ENCODE results near the gene SYTL1.
A peak's percentile ranks its signal among the peaks of the same experiment; 100 is the strongest.

The SYTL1 gene

DNA sequence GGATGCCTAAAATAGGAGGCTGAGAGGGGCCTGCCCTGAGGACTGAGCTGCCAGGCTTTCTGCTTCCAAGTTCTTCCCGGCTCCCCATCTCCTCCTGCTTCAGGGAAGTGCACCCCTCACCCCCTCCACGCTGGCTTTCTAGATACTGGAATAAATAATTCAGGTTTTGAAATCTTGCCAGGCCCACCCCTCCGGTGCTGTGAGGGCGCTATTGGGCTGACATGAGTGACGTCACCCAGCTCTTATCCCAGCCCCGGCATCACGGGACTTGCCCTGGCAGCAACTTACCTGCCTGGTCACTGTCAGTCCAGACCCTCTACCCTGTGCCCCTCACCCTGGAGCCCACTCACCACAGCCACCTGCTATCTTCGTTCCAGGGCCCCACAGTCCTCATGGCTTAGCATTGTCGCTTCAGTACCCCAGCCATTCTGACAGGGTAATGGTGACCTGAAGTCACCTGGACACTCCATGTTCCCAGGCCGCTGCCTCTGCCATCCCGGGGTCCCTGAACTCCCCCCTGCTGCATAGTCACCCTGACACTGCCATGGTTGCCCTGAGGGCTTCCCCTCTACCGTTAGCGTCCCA, 49.8 kb downstream of the SYTL1 start:
- Histone ChIP-seq H3K4me1 (ENCODE audit: control insufficient read depth, insufficient read depth, low read length) (peaks cover 20% of the 10 kb centered on the region), H3K4me3 (ENCODE audit: low read length in 2 of 2) (peak overlapping the region; percentile 39 to 73), H3K27ac (ENCODE audit: low read length) (peak overlapping the region; percentile 18), H3K9ac (ENCODE audit: low read length in 2 of 2) (peak overlapping the region; percentile 2 to 55), H3K27me3 (ENCODE audit: control insufficient read depth in 1 of 2, insufficient read depth in 2 of 2, low read length in 2 of 2) (no peaks in the 10 kb centered on the region), H3K36me3 (ENCODE audit: control insufficient read depth in 2 of 2, insufficient read depth in 2 of 2, low read length in 2 of 2) (no peaks in the 10 kb centered on the region), H3K9me3 (ENCODE audit: control insufficient read depth in 2 of 2, low read length in 2 of 2) (no peaks in the 10 kb centered on the region)

DNA sequence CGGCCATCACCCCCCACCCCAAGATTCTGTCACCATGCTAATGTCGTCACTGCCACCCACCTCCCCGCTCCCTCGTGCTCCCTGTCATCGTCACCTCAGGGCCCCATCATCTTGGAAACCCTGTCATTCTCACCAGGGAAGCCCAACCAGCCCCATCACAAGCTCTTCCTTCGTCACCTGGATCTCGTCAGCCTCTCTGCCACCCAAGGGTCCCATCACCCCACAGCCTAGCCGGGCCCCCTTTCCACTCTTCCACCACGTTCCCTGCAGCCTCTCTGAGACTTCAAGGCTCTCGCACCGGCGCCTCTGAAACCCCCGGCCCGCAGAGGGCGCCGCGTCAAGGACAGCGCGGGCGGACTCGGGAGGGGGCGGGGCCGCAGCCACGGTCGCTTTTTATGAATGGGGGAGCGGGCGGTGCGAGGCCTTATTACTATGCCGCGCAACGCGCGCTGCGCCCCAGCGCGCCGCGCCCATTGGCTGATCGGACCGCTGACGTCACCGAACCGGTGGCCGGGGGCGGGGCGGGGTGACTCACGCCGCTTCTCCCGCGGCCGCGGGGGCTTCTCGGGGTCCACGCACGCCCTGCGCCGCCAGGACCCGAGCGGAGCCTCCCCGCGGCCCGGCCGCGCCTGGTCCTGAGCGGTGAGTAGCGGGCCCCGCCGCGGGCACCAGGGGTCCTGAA, 50.4 kb downstream of the SYTL1 start, which contains the start of gene GPR3:
TSS of gene GPR3 (plus strand) at position 527 of the 682 bp plus-strand sequence. CDS start 1,177 bp downstream, outside the sequence.
- H3K4me3 ChIP-seq (ENCODE audit: low read length in 2 of 2) = peak within 1 kb of the TSS; percentile 63 to 73
- H3K27ac ChIP-seq (ENCODE audit: low read length) = peak within 1 kb of the TSS; percentile 18
- peaks cover 20% of the 10 kb centered on the region for H3K4me1 ChIP-seq (ENCODE audit: control insufficient read depth, insufficient read depth, low read length)
- H3K36me3 ChIP-seq (ENCODE audit: control insufficient read depth in 2 of 2, insufficient read depth in 2 of 2, low read length in 2 of 2) = no peaks in the 10 kb centered on the region
- H3K27me3 ChIP-seq (ENCODE audit: control insufficient read depth in 1 of 2, insufficient read depth in 2 of 2, low read length in 2 of 2) = no peaks in the 10 kb centered on the region
- no peaks in the 10 kb centered on the region for H3K9me3 ChIP-seq (ENCODE audit: control insufficient read depth in 2 of 2, low read length in 2 of 2)
- peak within 1 kb of the TSS; percentile 55 to 72 for H3K9ac ChIP-seq (ENCODE audit: low read length in 2 of 2)

DNA sequence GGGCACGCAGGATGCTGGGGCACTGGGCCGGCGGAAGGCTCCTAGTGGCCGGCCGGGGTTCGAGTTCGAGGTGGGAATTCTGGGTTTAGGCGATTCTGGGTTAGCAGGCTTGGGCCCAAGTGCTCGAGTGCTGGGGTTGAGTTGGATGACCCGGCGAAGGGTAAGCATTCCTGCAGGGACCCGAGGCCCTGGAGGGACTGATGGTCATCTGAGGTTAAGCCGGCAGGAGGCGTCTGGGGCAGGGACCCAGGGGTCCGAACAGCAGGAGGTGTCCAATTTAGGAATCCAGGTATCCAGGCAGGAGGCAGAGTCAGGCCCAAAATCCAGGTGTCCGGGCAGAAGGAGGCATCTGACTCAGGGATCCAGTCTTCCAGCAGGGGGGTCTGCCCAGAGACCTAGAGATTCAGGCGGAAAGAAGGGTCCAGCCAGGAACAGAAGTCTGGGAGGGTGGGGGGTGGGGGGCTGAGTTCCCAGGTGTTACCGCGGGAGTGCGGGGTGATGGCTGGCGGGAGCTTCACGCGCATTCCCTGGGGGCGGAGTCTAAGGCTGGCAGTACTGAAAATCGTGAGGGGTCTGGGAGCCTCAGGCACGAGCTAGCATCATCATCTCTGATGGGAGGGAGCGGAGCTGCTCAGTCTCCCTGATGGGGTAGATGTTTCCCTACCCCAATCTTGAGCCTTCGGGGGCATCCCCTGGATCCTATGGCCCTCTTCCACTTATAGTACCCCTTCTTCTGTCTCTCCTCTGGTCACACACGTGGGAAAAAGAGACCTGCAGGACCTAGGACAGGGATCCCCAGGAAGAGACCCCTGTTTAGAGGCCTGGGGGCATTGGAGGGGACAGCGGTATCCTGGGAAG, 51.2 kb downstream of the SYTL1 start:
- Histone ChIP-seq H3K36me3 (ENCODE audit: control insufficient read depth in 2 of 2, insufficient read depth in 2 of 2, low read length in 2 of 2) (no peaks in the 10 kb centered on the region), H3K27ac (ENCODE audit: low read length) (no peak overlapping the region), H3K4me3 (ENCODE audit: low read length in 2 of 2) (peak overlapping the region; percentile 63 to 73)

DNA sequence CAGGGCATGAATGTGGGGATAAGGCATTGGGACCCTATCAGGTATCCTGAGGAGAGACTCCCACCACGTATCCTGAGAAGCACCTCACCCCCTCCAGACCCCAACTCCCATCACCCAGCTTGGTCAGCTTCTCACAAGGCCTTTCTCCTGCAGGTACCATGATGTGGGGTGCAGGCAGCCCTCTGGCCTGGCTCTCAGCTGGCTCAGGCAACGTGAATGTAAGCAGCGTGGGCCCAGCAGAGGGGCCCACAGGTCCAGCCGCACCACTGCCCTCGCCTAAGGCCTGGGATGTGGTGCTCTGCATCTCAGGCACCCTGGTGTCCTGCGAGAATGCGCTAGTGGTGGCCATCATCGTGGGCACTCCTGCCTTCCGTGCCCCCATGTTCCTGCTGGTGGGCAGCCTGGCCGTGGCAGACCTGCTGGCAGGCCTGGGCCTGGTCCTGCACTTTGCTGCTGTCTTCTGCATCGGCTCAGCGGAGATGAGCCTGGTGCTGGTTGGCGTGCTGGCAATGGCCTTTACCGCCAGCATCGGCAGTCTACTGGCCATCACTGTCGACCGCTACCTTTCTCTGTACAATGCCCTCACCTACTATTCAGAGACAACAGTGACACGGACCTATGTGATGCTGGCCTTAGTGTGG, 51.9 kb downstream of the SYTL1 start:
- Histone ChIP-seq H3K36me3 (ENCODE audit: control insufficient read depth in 2 of 2, insufficient read depth in 2 of 2, low read length in 2 of 2) (no peaks in the 10 kb centered on the region), H3K9ac (ENCODE audit: low read length in 2 of 2) (no peak overlapping the region), H3K4me3 (ENCODE audit: low read length in 2 of 2) (no peak overlapping the region), H3K4me1 (ENCODE audit: control insufficient read depth, insufficient read depth, low read length) (peaks cover 20% of the 10 kb centered on the region), H3K9me3 (ENCODE audit: control insufficient read depth in 2 of 2, low read length in 2 of 2) (no peaks in the 10 kb centered on the region), H3K27ac (ENCODE audit: low read length) (no peak overlapping the region), H3K27me3 (ENCODE audit: control insufficient read depth in 1 of 2, insufficient read depth in 2 of 2, low read length in 2 of 2) (peaks cover 0 to under 1% of the 10 kb centered on the region in 2 donors)

More for the DNA sequence above, 51.2 kb downstream of the SYTL1 start:
- no peaks in the 10 kb centered on the region for H3K9me3 ChIP-seq (ENCODE audit: control insufficient read depth in 2 of 2, low read length in 2 of 2)
- peaks cover 20% of the 10 kb centered on the region for H3K4me1 ChIP-seq (ENCODE audit: control insufficient read depth, insufficient read depth, low read length)
- H3K9ac ChIP-seq (ENCODE audit: low read length in 2 of 2) = peak overlapping the region; percentile 47 to 72
- H3K27me3 ChIP-seq (ENCODE audit: control insufficient read depth in 1 of 2, insufficient read depth in 2 of 2, low read length in 2 of 2) = no peaks in the 10 kb centered on the region

DNA sequence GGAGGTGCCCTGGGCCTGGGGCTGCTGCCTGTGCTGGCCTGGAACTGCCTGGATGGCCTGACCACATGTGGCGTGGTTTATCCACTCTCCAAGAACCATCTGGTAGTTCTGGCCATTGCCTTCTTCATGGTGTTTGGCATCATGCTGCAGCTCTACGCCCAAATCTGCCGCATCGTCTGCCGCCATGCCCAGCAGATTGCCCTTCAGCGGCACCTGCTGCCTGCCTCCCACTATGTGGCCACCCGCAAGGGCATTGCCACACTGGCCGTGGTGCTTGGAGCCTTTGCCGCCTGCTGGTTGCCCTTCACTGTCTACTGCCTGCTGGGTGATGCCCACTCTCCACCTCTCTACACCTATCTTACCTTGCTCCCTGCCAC, 52.4 kb downstream of the SYTL1 start:
- Histone ChIP-seq H3K4me3 (ENCODE audit: low read length in 2 of 2) (no peak overlapping the region), H3K4me1 (ENCODE audit: control insufficient read depth, insufficient read depth, low read length) (peaks cover 20% of the 10 kb centered on the region), H3K9me3 (ENCODE audit: control insufficient read depth in 2 of 2, low read length in 2 of 2) (no peaks in the 10 kb centered on the region), H3K27me3 (ENCODE audit: control insufficient read depth in 1 of 2, insufficient read depth in 2 of 2, low read length in 2 of 2) (peaks cover 0 to 3% of the 10 kb centered on the region in 2 donors), H3K9ac (ENCODE audit: low read length in 2 of 2) (no peak overlapping the region), H3K36me3 (ENCODE audit: control insufficient read depth in 2 of 2, insufficient read depth in 2 of 2, low read length in 2 of 2) (no peaks in the 10 kb centered on the region), H3K27ac (ENCODE audit: low read length) (no peak overlapping the region)

DNA sequence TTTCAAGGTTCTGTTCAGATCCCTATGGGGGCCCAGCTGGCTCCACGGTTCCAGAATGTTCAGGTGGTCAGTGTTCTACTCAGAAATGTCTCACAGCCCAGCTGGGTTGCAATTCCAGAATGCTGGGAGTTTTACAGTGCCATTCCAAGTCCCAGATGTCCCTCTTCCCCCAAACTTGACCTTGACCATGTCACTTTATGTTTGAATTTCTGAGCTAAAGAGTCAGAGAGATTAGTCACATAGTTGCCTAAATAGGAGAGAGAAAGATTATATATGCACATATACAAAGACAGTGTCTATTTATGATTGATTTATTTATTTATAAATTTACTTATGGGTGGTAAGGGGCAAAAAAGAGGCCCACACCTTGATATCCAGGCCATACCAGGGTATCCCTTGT, 53.1 kb downstream of the SYTL1 start:
- Histone ChIP-seq H3K4me3 (ENCODE audit: low read length in 2 of 2) (no peak overlapping the region), H3K9ac (ENCODE audit: low read length in 2 of 2) (no peak overlapping the region), H3K36me3 (ENCODE audit: control insufficient read depth in 2 of 2, insufficient read depth in 2 of 2, low read length in 2 of 2) (no peaks in the 10 kb centered on the region), H3K27me3 (ENCODE audit: control insufficient read depth in 1 of 2, insufficient read depth in 2 of 2, low read length in 2 of 2) (peaks cover 0 to 3% of the 10 kb centered on the region in 2 donors), H3K9me3 (ENCODE audit: control insufficient read depth in 2 of 2, low read length in 2 of 2) (no peaks in the 10 kb centered on the region), H3K27ac (ENCODE audit: low read length) (no peak overlapping the region), H3K4me1 (ENCODE audit: control insufficient read depth, insufficient read depth, low read length) (peaks cover 24% of the 10 kb centered on the region)

DNA sequence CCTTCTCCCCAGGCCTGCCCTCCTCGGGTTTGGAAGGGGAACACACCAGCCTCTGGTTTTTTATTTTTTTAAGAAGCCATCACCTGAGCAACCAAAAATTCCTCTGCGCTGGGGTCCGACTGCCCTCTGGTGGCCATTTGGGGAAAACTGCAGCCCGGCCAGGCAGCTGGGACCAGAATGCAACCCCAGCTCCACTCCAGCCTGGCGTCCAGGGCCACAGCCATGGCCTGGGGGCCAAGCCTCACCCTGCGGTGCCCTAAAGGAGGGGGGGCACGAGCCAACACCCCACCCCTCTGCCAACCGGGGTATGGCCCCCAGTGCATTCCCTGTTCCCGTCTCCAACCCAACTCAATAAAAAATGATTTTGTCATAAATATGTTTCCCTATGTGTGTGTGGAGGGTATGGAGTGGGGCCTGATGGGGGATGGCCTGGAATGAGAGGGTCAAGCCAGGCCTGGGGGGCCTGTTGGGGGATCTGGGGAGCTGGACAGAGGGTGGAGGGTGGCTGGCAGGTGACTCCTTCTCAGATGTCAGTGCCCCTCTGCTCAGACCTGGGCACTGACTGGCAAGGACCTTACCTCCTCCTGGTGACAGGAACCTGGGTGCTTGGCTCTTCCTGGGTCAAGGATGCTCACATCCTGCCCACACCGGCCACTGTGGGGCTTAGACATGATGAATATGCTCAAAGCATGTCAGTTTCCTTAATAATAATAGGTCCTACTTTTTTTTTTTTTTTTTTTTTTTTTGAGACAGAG, 53.8 kb downstream of the SYTL1 start:
- no peaks in the 10 kb centered on the region for H3K9me3 ChIP-seq (ENCODE audit: control insufficient read depth in 2 of 2, low read length in 2 of 2)
- no peak overlapping the region for H3K9ac ChIP-seq (ENCODE audit: low read length in 2 of 2)
- H3K4me1 ChIP-seq (ENCODE audit: control insufficient read depth, insufficient read depth, low read length) = peaks cover 27% of the 10 kb centered on the region
- H3K4me3 ChIP-seq (ENCODE audit: low read length in 2 of 2) = no peak overlapping the region
- no peak overlapping the region for H3K27ac ChIP-seq (ENCODE audit: low read length)
- H3K36me3 ChIP-seq (ENCODE audit: control insufficient read depth in 2 of 2, insufficient read depth in 2 of 2, low read length in 2 of 2) = no peaks in the 10 kb centered on the region
- peaks cover 0 to 3% of the 10 kb centered on the region in 2 donors for H3K27me3 ChIP-seq (ENCODE audit: control insufficient read depth in 1 of 2, insufficient read depth in 2 of 2, low read length in 2 of 2)

DNA sequence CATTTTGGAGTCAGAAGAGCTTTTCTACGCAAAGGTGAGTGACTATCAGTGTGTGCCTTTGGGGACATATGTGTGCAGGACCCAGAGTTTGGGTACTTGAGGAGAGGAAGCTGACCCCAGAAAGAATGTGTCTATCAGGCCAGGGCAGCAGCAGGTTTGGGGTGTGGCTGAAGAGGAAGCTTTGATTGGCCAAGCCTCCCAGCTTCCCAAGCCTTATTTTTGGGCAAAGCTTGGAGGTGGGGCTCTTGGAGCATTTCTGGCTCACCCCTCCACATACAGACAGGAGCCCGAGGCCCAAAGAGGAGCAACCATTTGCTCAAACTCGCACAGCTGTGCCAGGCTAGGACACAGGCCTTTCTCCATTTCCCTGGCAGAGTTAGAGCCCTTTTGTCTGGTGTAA, 55.3 kb downstream of the SYTL1 start:
- no peaks in the 10 kb centered on the region for H3K36me3 ChIP-seq (ENCODE audit: control insufficient read depth in 2 of 2, insufficient read depth in 2 of 2, low read length in 2 of 2)
- no peak overlapping the region for H3K9ac ChIP-seq (ENCODE audit: low read length in 2 of 2)
- H3K4me1 ChIP-seq (ENCODE audit: control insufficient read depth, insufficient read depth, low read length) = peaks cover 25% of the 10 kb centered on the region
- H3K9me3 ChIP-seq (ENCODE audit: control insufficient read depth in 2 of 2, low read length in 2 of 2) = no peaks in the 10 kb centered on the region
- H3K27ac ChIP-seq (ENCODE audit: low read length) = no peak overlapping the region
- H3K4me3 ChIP-seq (ENCODE audit: low read length in 2 of 2) = no peak overlapping the region
- peaks cover 0 to 3% of the 10 kb centered on the region in 2 donors for H3K27me3 ChIP-seq (ENCODE audit: control insufficient read depth in 1 of 2, insufficient read depth in 2 of 2, low read length in 2 of 2)

DNA sequence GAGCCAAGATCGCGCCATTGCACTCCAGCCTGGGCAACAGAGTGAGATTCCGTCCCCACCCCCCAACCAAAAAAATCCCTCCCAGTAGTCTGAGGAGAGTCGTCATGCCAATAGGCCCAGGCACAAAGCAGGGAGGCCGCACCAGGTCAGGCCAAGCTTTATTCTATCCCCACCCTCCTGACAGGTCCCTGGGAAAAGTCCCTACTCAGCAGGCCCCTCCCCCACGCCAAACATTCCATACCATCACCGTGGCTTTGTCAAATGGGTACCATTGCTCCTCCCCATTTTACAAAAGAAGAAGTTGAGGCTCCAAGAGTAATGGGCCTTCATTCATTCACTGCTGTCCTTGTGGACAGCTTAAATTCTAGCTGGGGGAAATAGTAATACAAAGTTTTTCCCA, 55.9 kb downstream of the SYTL1 start:
- Histone ChIP-seq H3K27ac (ENCODE audit: low read length) (no peak overlapping the region), H3K9me3 (ENCODE audit: control insufficient read depth in 2 of 2, low read length in 2 of 2) (no peaks in the 10 kb centered on the region), H3K9ac (ENCODE audit: low read length in 2 of 2) (no peak overlapping the region), H3K4me3 (ENCODE audit: low read length in 2 of 2) (no peak overlapping the region), H3K4me1 (ENCODE audit: control insufficient read depth, insufficient read depth, low read length) (peaks cover 25% of the 10 kb centered on the region), H3K36me3 (ENCODE audit: control insufficient read depth in 2 of 2, insufficient read depth in 2 of 2, low read length in 2 of 2) (no peaks in the 10 kb centered on the region), H3K27me3 (ENCODE audit: control insufficient read depth in 1 of 2, insufficient read depth in 2 of 2, low read length in 2 of 2) (peaks cover 0 to 3% of the 10 kb centered on the region in 2 donors)
